ENCODE measurements around the gene BBOX1.
"Not testable (repeated sequence)": the region's sequence is repeated elsewhere in the genome, so short reads cannot be mapped to it uniquely, and the experiment has no call there.

- not testable (repeated sequence) for TF ChIP-seq CTCF (IDR thresholded peaks at IDR 0.05; ENCODE audit: low read length); EZH2 (IDR thresholded peaks at IDR 0.05; ENCODE audit: borderline replicate concordance, low read length)
These were observed 134.9 kb downstream of the BBOX1 start for GRCh38 chr11:27175562-27175961.

Data from OCI-LY1 (cell line).